ENCODE measurements around the gene LDLRAD4. TPM values are rescaled to one million over a fixed set of nuclear protein-coding genes. Genes with fewer than 3 reads are reported as not detected.
A peak's percentile ranks its signal among the peaks of the same experiment; 100 is the strongest.

The LDLRAD4 gene
- total RNA-seq, 2 experiments from 2014 or later = 37.3 to 38.5 TPM

DNA sequence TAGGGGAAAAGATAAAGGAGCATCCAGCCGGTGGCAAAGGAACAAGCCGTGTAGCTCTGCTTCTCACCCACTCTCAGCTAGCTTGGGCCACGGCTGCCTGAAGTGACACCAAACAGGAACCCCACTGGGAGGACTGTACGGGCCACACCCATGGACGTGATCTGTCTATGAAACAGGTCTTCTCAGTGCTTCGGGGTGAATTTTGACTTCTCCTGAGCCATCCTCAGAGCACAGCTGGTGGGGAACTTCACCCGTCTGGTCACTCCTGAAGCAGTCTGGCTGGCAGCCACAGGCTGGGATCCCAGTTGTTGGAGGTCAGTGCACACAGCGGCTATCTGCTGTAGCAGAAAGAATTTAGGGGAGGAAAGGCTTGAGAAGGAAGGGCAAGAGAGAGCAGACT is 284.0 kb downstream of the LDLRAD4 start:
- H3K27ac Mint-ChIP-seq = no peak overlapping the region
- H3K36me3 Mint-ChIP-seq (ENCODE audit: low read depth) = peaks cover 24% of the 10 kb centered on the region
- H3K9me3 Mint-ChIP-seq = peaks cover 8% of the 10 kb centered on the region
- intact Hi-C loops (cut with micrococcal nuclease) = no loop called here
- H3K27me3 Mint-ChIP-seq = no peaks in the 10 kb centered on the region
- ATAC-seq (no peak), DNase-seq (no peak)
- TF ChIP-seq, protein P1, sequence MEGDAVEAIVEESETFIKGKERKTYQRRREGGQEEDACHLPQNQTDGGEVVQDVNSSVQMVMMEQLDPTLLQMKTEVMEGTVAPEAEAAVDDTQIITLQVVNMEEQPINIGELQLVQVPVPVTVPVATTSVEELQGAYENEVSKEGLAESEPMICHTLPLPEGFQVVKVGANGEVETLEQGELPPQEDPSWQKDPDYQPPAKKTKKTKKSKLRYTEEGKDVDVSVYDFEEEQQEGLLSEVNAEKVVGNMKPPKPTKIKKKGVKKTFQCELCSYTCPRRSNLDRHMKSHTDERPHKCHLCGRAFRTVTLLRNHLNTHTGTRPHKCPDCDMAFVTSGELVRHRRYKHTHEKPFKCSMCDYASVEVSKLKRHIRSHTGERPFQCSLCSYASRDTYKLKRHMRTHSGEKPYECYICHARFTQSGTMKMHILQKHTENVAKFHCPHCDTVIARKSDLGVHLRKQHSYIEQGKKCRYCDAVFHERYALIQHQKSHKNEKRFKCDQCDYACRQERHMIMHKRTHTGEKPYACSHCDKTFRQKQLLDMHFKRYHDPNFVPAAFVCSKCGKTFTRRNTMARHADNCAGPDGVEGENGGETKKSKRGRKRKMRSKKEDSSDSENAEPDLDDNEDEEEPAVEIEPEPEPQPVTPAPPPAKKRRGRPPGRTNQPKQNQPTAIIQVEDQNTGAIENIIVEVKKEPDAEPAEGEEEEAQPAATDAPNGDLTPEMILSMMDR (IDR thresholded peaks at IDR 0.05) = no peak
- no peak overlapping the region for H3K4me3 Mint-ChIP-seq
- peaks cover 37% of the 10 kb centered on the region for H3K4me1 Mint-ChIP-seq (ENCODE audit: low read depth)
- ChIA-PET POLR2A (interaction anchor here (1.3 to 1.5 kb wide), 3 partner anchors 10 to 25 kb away, joined by 4 to 5 read pairs (median 4); no protein-coding TSS in a partner anchor), CTCF (interaction anchor here (0.5 to 1.9 kb wide), 6 partner anchors 9 to 343 kb away, joined by 3 to 8 read pairs (median 3); no protein-coding TSS in a partner anchor)

GRCh38 chr18:13503836-13504235 is 285.3 kb downstream of the LDLRAD4 start:
- DNase-seq (no peak), ATAC-seq (no peak)
- POLR2A ChIA-PET = no interaction called here
- intact Hi-C loops (cut with micrococcal nuclease) = no loop called here
- CTCF ChIA-PET = no interaction called here
- H3K9me3 Mint-ChIP-seq = peaks cover 6% of the 10 kb centered on the region
- H3K4me1 Mint-ChIP-seq (ENCODE audit: low read depth) = peaks cover 40% of the 10 kb centered on the region
- TF ChIP-seq, protein P1 (IDR thresholded peaks at IDR 0.05) = no peak
- no peak overlapping the region for H3K4me3 Mint-ChIP-seq
- H3K27me3 Mint-ChIP-seq = no peaks in the 10 kb centered on the region
- H3K27ac Mint-ChIP-seq = no peak overlapping the region
- H3K36me3 Mint-ChIP-seq (ENCODE audit: low read depth) = peaks cover 14% of the 10 kb centered on the region

GRCh38 chr18:13505780-13506345 is 287.3 kb downstream of the LDLRAD4 start:
- no peak overlapping the region for H3K4me3 Mint-ChIP-seq
- no peak for DNase-seq
- ChIA-PET CTCF (interaction anchor here (1.3 to 2.4 kb wide), 3 partner anchors 13 to 290 kb away, joined by 3 to 7 read pairs (median 4); no protein-coding TSS in a partner anchor), POLR2A (interaction anchor here (1.1 kb wide), 1 partner anchor 68 kb away, joined by 3 read pairs; no protein-coding TSS in a partner anchor)
- H3K27me3 Mint-ChIP-seq = no peaks in the 10 kb centered on the region
- H3K27ac Mint-ChIP-seq = no peak overlapping the region
- H3K36me3 Mint-ChIP-seq (ENCODE audit: low read depth) = peaks cover 10% of the 10 kb centered on the region
- H3K4me1 Mint-ChIP-seq (ENCODE audit: low read depth) = peaks cover 41% of the 10 kb centered on the region
- TF ChIP-seq, protein P1 (IDR thresholded peaks at IDR 0.05) = no peak
- ATAC-seq = no peak
- intact Hi-C loops (cut with micrococcal nuclease) = no loop called here
- H3K9me3 Mint-ChIP-seq = no peaks in the 10 kb centered on the region

GRCh38 chr18:13510594-13510993 is 292.0 kb downstream of the LDLRAD4 start:
- H3K36me3 Mint-ChIP-seq (ENCODE audit: low read depth) = peaks cover 21% of the 10 kb centered on the region
- no peaks in the 10 kb centered on the region for H3K9me3 Mint-ChIP-seq
- ChIA-PET POLR2A (no interaction called here), CTCF (interaction anchor here (1.1 kb wide), 1 partner anchor 9 kb away, joined by 3 read pairs; no protein-coding TSS in a partner anchor)
- peaks cover 47% of the 10 kb centered on the region for H3K4me1 Mint-ChIP-seq (ENCODE audit: low read depth)
- TF ChIP-seq, protein P1 (IDR thresholded peaks at IDR 0.05) = no peak
- H3K27ac Mint-ChIP-seq = no peak overlapping the region
- no peaks in the 10 kb centered on the region for H3K27me3 Mint-ChIP-seq
- no peak for ATAC-seq
- no peak overlapping the region for H3K4me3 Mint-ChIP-seq
- intact Hi-C loops (cut with micrococcal nuclease) = no loop called here
- no peak for DNase-seq

- ChIA-PET CTCF (interaction anchor here (1.1 to 1.6 kb wide), 4 partner anchors 9 to 135 kb away, joined by 3 to 5 read pairs (median 4); no protein-coding TSS in a partner anchor), POLR2A (interaction anchor here (0.6 to 2.0 kb wide), 2 partner anchors 10 to 301 kb away, joined by 3 to 4 read pairs; no protein-coding TSS in a partner anchor)
- DNase-seq (peak; percentile 8), ATAC-seq (peak; percentile 38)
- TF ChIP-seq, protein P1 (IDR thresholded peaks at IDR 0.05) = no peak
- H3K9me3 Mint-ChIP-seq = no peaks in the 10 kb centered on the region
- H3K4me1 Mint-ChIP-seq (ENCODE audit: low read depth) = peaks cover 39% of the 10 kb centered on the region
- no peak overlapping the region for H3K4me3 Mint-ChIP-seq
- no peak overlapping the region for H3K27ac Mint-ChIP-seq
- peaks cover 27% of the 10 kb centered on the region for H3K36me3 Mint-ChIP-seq (ENCODE audit: low read depth)
- no peaks in the 10 kb centered on the region for H3K27me3 Mint-ChIP-seq
- intact Hi-C loops (cut with micrococcal nuclease) = no loop called here
Observed at GRCh38 chr18:13511961-13512577, 293.5 kb downstream of the LDLRAD4 start.
